K562 (cell line): ENCODE results near the gene RPL38.

Source experiments
- CREB1 ChIP-seq, 2 experiments: sonication (generic) in 1 of 2; formaldehyde crosslinking in 1 of 2; IDR thresholded peaks; 2 replicates each; pipeline versions ENCODE4 v1.6.1 to v1.8.0; 2012 to 2022; ENCODE audit warnings: inconsistent platforms in 1 of 2, mild to moderate bottlenecking in 1 of 2, missing genetic modification reagents in 1 of 2, moderate library complexity in 1 of 2
- ETV1 ChIP-seq: fragments of 450-650 bp; conservative IDR thresholded peaks from 2 replicates; pipeline ENCODE4 v1.6.1; 2016; ENCODE audit warnings: missing genetic modification characterization, control low read depth, low read depth, missing compliant biosample characterization
- HDAC6 ChIP-seq: IDR thresholded peaks from 2 replicates; pipeline ENCODE4 v1.6.1; 2012; ENCODE audit warnings: low read depth, mild to moderate bottlenecking, control low read depth, inconsistent platforms, low read length, moderate library complexity
- ILF3 ChIP-seq: fragments of 450-650 bp; IDR thresholded peaks from 2 replicates; pipeline ENCODE4 v1.6.1; 2018; ENCODE audit warnings: antibody characterized with exemption, mild to moderate bottlenecking, moderate library complexity, borderline replicate concordance
- POLR2A ChIP-seq: fragments of 450-650 bp; conservative IDR thresholded peaks from 2 replicates; pipeline ENCODE4 v1.6.1; 2016
- SMARCA4 ChIP-seq: fragments of 450-650 bp; IDR thresholded peaks from 2 replicates; pipeline ENCODE4 v1.6.1; 2016
- SMC3 ChIP-seq: conservative IDR thresholded peaks from 2 replicates; pipeline ENCODE4 v1.6.1; 2011; ENCODE audit warnings: low read depth, low read length, improper control_type of control experiment; ENCODE audit not compliant: insufficient read depth
- TEAD2 ChIP-seq: fragments of 450-650 bp; IDR thresholded peaks from 2 replicates; pipeline ENCODE4 v1.6.1; 2016; ENCODE audit warnings: missing genetic modification characterization, control low read depth, missing compliant biosample characterization
- ZBED1 ChIP-seq: IDR thresholded peaks from 2 replicates; pipeline ENCODE4 v1.6.1; 2014
- ZNF76 ChIP-seq: fragments of 250-450 bp; sonication (Bioruptor Pico); IDR thresholded peaks from 2 replicates; pipeline ENCODE4 v1.4.0; 2020; ENCODE audit warnings: mild to moderate bottlenecking, moderate library complexity, borderline replicate concordance
- TF ChIP-seq, protein P1 (sequence below), 3 experiments: IDR thresholded peaks in 2 of 3; conservative IDR thresholded peaks in 1 of 3; 2 replicates each; pipeline ENCODE4 v1.5.1; 2011 to 2012; ENCODE audit warnings: low read length in 3 of 3, mild to moderate bottlenecking in 3 of 3, control low read depth in 2 of 3, improper control_type of control experiment in 1 of 3, inconsistent platforms in 1 of 3, low read depth in 1 of 3, mixed read lengths in 1 of 3, moderate library complexity in 1 of 3; ENCODE audit not compliant: insufficient read depth in 2 of 3
- TF ChIP-seq, protein P2 (sequence below), 2 experiments: fragments of 450-650 bp in 1 of 2; IDR thresholded peaks; 2 replicates each; pipeline ENCODE4 v1.6.1; 2011 to 2017; ENCODE audit warnings: low read depth in 2 of 2, antibody characterized with exemption in 1 of 2, borderline replicate concordance in 1 of 2, low read length in 1 of 2, mild to moderate bottlenecking in 1 of 2, mixed read lengths in 1 of 2; ENCODE audit not compliant: control insufficient read depth in 1 of 2
- TF ChIP-seq, protein P3 (sequence below): sonication (generic); formaldehyde crosslinking; IDR thresholded peaks from 2 replicates; pipeline ENCODE4 v1.8.0; 2022; ENCODE audit warnings: mild to moderate bottlenecking, missing genetic modification reagents, borderline replicate concordance

DNA sequence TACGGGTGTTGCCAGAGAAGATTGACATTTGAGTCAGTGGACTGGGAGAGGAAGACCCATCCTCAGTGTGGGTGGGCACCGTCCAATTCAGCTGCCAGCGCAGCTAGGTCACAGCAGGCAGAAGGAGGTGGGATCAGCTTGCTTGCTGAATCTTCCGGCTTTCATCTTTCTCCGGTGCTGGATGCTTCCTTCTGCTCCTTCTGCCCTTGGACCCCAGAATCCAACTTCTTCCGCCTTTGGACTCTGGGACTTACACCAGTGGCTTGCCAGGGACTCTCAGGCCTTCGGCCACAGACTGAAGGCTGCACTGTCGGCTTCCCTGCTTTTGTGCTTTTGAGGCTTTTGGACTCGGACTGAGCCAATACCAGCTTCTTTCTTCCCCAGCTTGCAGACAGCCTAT is 46.1 kb upstream of the RPL38 start:
- TF ChIP-seq, protein P1, sequence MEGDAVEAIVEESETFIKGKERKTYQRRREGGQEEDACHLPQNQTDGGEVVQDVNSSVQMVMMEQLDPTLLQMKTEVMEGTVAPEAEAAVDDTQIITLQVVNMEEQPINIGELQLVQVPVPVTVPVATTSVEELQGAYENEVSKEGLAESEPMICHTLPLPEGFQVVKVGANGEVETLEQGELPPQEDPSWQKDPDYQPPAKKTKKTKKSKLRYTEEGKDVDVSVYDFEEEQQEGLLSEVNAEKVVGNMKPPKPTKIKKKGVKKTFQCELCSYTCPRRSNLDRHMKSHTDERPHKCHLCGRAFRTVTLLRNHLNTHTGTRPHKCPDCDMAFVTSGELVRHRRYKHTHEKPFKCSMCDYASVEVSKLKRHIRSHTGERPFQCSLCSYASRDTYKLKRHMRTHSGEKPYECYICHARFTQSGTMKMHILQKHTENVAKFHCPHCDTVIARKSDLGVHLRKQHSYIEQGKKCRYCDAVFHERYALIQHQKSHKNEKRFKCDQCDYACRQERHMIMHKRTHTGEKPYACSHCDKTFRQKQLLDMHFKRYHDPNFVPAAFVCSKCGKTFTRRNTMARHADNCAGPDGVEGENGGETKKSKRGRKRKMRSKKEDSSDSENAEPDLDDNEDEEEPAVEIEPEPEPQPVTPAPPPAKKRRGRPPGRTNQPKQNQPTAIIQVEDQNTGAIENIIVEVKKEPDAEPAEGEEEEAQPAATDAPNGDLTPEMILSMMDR (IDR thresholded peaks at IDR 0.05 in 2 of 3, conservative IDR thresholded peaks at IDR 0.05 in 1 of 3; ENCODE audit: insufficient read depth in 2 of 3, low read depth in 1 of 3, low read length in 3 of 3): no peak
- TF ChIP-seq ILF3 (no peak), ZNF76 (no peak), POLR2A (no peak), ETV1 (tag) (no peak), ZBED1 (no peak), TEAD2 (tag) (no peak), SMC3 (no peak), HDAC6 (no peak), CREB1 (IDR thresholded peaks at IDR 0.05) (no peak), CREB1 (CRISPR knock-in tag; IDR thresholded peaks at IDR 0.05) (no peak), SMARCA4 (no peak)
- TF ChIP-seq, protein P2, sequence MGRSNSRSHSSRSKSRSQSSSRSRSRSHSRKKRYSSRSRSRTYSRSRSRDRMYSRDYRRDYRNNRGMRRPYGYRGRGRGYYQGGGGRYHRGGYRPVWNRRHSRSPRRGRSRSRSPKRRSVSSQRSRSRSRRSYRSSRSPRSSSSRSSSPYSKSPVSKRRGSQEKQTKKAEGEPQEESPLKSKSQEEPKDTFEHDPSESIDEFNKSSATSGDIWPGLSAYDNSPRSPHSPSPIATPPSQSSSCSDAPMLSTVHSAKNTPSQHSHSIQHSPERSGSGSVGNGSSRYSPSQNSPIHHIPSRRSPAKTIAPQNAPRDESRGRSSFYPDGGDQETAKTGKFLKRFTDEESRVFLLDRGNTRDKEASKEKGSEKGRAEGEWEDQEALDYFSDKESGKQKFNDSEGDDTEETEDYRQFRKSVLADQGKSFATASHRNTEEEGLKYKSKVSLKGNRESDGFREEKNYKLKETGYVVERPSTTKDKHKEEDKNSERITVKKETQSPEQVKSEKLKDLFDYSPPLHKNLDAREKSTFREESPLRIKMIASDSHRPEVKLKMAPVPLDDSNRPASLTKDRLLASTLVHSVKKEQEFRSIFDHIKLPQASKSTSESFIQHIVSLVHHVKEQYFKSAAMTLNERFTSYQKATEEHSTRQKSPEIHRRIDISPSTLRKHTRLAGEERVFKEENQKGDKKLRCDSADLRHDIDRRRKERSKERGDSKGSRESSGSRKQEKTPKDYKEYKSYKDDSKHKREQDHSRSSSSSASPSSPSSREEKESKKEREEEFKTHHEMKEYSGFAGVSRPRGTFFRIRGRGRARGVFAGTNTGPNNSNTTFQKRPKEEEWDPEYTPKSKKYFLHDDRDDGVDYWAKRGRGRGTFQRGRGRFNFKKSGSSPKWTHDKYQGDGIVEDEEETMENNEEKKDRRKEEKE (IDR thresholded peaks at IDR 0.05; ENCODE audit: borderline replicate concordance in 1 of 2, control insufficient read depth in 1 of 2, low read depth in 2 of 2, low read length in 1 of 2): no peak
- TF ChIP-seq, protein P3, sequence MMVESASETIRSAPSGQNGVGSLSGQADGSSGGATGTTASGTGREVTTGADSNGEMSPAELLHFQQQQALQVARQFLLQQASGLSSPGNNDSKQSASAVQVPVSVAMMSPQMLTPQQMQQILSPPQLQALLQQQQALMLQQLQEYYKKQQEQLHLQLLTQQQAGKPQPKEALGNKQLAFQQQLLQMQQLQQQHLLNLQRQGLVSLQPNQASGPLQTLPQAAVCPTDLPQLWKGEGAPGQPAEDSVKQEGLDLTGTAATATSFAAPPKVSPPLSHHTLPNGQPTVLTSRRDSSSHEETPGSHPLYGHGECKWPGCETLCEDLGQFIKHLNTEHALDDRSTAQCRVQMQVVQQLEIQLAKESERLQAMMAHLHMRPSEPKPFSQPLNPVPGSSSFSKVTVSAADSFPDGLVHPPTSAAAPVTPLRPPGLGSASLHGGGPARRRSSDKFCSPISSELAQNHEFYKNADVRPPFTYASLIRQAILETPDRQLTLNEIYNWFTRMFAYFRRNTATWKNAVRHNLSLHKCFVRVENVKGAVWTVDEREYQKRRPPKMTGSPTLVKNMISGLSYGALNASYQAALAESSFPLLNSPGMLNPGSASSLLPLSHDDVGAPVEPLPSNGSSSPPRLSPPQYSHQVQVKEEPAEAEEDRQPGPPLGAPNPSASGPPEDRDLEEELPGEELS (CRISPR knock-in tag): no peak
